SK-N-SH (cell line): ENCODE data around the gene NIBAN1. TPM values are rescaled to one million over a fixed set of nuclear protein-coding genes. Genes with fewer than 3 reads are reported as not detected.
A peak's percentile ranks its signal among the peaks of the same experiment; 100 is the strongest.

ENCODE experiments used
- CTCF ChIA-PET: fragments of 300-600, 350-600 bp; formaldehyde crosslinking; extraction: SDS; loops from one replicate; lab custom pipeline; 2021; lab: Yijun Ruan, JAX
- POLR2A ChIA-PET: fragments of 350-600 bp; sonication (Branson Sonifier 250); formaldehyde crosslinking; extraction: SDS; loops from one replicate; lab custom pipeline; 2020; ENCODE audit warnings: antibody characterized with exemption, inconsistent platforms; lab: Yijun Ruan, JAX
- DNase-seq: peaks from one replicate; pipeline ENCODE4 v3.0.0; 2012
- H2AFZ ChIP-seq: fragments of 200-600 bp; sonication (generic); 2 replicates; pipeline ENCODE4 v1.8.1; 2016; ENCODE audit warnings: antibody characterized with exemption, mild to moderate bottlenecking, low read depth
- H3F3A ChIP-seq: fragments of 200-600 bp; sonication (generic); replicated peaks from 2 replicates; pipeline ENCODE3; 2016; ENCODE audit warnings: antibody characterized with exemption, mild to moderate bottlenecking; ENCODE audit not compliant: insufficient read depth
- H3K27ac ChIP-seq, 2 experiments: fragments of 200-500 bp in 1 of 2; fragments of 200-600 bp in 1 of 2; sonication (Bioruptor generic) in 1 of 2; sonication (generic), shearing (Covaris generic) in 1 of 2; 2 replicates each; pipeline versions ENCODE4 v1.5.1 to v1.6.1; 2014 to 2016; ENCODE audit warnings: low read depth in 2 of 2, inconsistent platforms in 1 of 2, low read length in 1 of 2, mild to moderate bottlenecking in 1 of 2, mixed read lengths in 1 of 2
- H3K27me3 ChIP-seq: fragments of 200-600 bp; sonication (generic), shearing (Covaris generic); 2 replicates; pipeline ENCODE4 v1.6.1; 2016; ENCODE audit warnings: mixed run types; ENCODE audit not compliant: insufficient read depth
- H3K36me3 ChIP-seq, 2 experiments: fragments of 200-500 bp in 1 of 2; fragments of 200-600 bp in 1 of 2; sonication (Bioruptor generic) in 1 of 2; sonication (generic) in 1 of 2; replicated peaks in 1 of 2; 2 replicates each; pipeline versions ENCODE3 to v1.5.1; 2014 to 2016; ENCODE audit warnings: low read length in 1 of 2, mild to moderate bottlenecking in 1 of 2; ENCODE audit not compliant: insufficient read depth in 2 of 2, control insufficient read depth in 1 of 2
- H3K4me1 ChIP-seq, 2 experiments: fragments of 200-500 bp in 1 of 2; fragments of 200-600 bp in 1 of 2; sonication (Bioruptor generic) in 1 of 2; sonication (generic), shearing (Covaris generic) in 1 of 2; 2 replicates each; pipeline versions ENCODE4 v1.5.1 to v1.6.1; 2014 to 2016; ENCODE audit warnings: low read depth in 1 of 2, low read length in 1 of 2, mixed run types in 1 of 2; ENCODE audit not compliant: insufficient read depth in 2 of 2, control insufficient read depth in 1 of 2
- H3K4me2 ChIP-seq: fragments of 200-600 bp; sonication (generic), shearing (Covaris generic); 2 replicates; pipeline ENCODE4 v1.6.1; 2017; ENCODE audit warnings: mixed run types
- H3K4me3 ChIP-seq, 2 experiments: fragments of 200-500 bp in 1 of 2; fragments of 200-600 bp in 1 of 2; sonication (Bioruptor generic) in 1 of 2; sonication (generic), shearing (Covaris generic) in 1 of 2; 2 replicates each; pipeline versions ENCODE4 v1.5.1 to v1.8.1; 2014 to 2016; ENCODE audit warnings: low read depth in 2 of 2, inconsistent platforms in 1 of 2, low read length in 1 of 2, mild to moderate bottlenecking in 1 of 2, mixed read lengths in 1 of 2, moderate library complexity in 1 of 2
- H3K79me2 ChIP-seq: fragments of 200-600 bp; sonication (generic); 2 replicates; pipeline ENCODE4 v1.8.1; 2017; ENCODE audit warnings: mild to moderate bottlenecking; ENCODE audit not compliant: insufficient read depth
- H3K9ac ChIP-seq: fragments of 200-600 bp; sonication (generic); 2 replicates; pipeline ENCODE4 v1.6.1; 2017; ENCODE audit warnings: mixed run types
- H3K9me2 ChIP-seq: fragments of 200-600 bp; sonication (generic); 2 replicates; pipeline ENCODE4 v1.6.1; 2017; ENCODE audit warnings: mixed run types
- H3K9me3 ChIP-seq: fragments of 200-600 bp; sonication (generic); 2 replicates; pipeline ENCODE4 v1.6.1; 2017; ENCODE audit warnings: mixed run types, mild to moderate bottlenecking, moderate library complexity
- H4K20me1 ChIP-seq: fragments of 200-600 bp; sonication (generic); 2 replicates; pipeline ENCODE4 v1.6.1; 2017; ENCODE audit warnings: mild to moderate bottlenecking, mixed run types; ENCODE audit not compliant: insufficient read depth
- ELF1 ChIP-seq: IDR thresholded peaks from 2 replicates; pipeline ENCODE4 v1.4.0; 2012
- FOSL2 ChIP-seq: IDR thresholded peaks from 2 replicates; pipeline ENCODE4 v1.4.0; 2012; ENCODE audit warnings: low read depth, mild to moderate bottlenecking, moderate library complexity, borderline replicate concordance
- FOXJ3 ChIP-seq: sonication (generic); formaldehyde crosslinking; IDR thresholded peaks from 2 replicates; pipeline ENCODE4 v1.5.1; 2020; ENCODE audit warnings: mild to moderate bottlenecking, missing genetic modification reagents
- GABPA ChIP-seq: IDR thresholded peaks from 2 replicates; pipeline ENCODE4 v1.4.0; 2012; ENCODE audit warnings: low read depth, mild to moderate bottlenecking
- JUND ChIP-seq: IDR thresholded peaks from 2 replicates; pipeline ENCODE4 v1.4.0; 2012
- MEF2A ChIP-seq: IDR thresholded peaks from 2 replicates; pipeline ENCODE4 v1.4.0; 2012; ENCODE audit warnings: low read depth, borderline replicate concordance
- NFIC ChIP-seq: IDR thresholded peaks from 2 replicates; pipeline ENCODE4 v1.4.0; 2012; ENCODE audit warnings: borderline replicate concordance
- RAD21 ChIP-seq: IDR thresholded peaks from 2 replicates; pipeline ENCODE4 v1.6.1; 2012; ENCODE audit warnings: mild to moderate bottlenecking, low read length
- RXRA ChIP-seq: IDR thresholded peaks from 2 replicates; pipeline ENCODE4 v1.4.0; 2012; ENCODE audit warnings: low read depth, mild to moderate bottlenecking, borderline replicate concordance
- SIN3A ChIP-seq: IDR thresholded peaks from 2 replicates; pipeline ENCODE4 v1.6.1; 2012; ENCODE audit warnings: low read depth, mild to moderate bottlenecking, low read length, moderate library complexity, borderline replicate concordance
- TCF12 ChIP-seq: IDR thresholded peaks from 2 replicates; pipeline ENCODE4 v1.4.0; 2012
- ZBTB33 ChIP-seq: IDR thresholded peaks from 2 replicates; pipeline ENCODE4 v1.4.0; 2012; ENCODE audit warnings: low read depth, borderline replicate concordance
- WGBS: methylation state at CpG from one replicate; pipeline ENCODE4 v1.1.6; 2017; ENCODE audit warnings: low lambda C conversion rate; 5-methylcytosine and 5-hydroxymethylcytosine counted together
- polyA plus RNA-seq, 3 experiments: library from polyadenylated mRNA; depleted of rRNA; stranded (reverse); fragments of >200 nt; gene quantifications; 2 replicates each; pipeline ENCODE4 v1.2.3, GENCODE V29; 2012
- TF ChIP-seq, protein P1 (sequence below): IDR thresholded peaks from 2 replicates; pipeline ENCODE4 v1.4.0; 2012; ENCODE audit warnings: low read depth, borderline replicate concordance
- TF ChIP-seq, protein P2 (sequence below): IDR thresholded peaks from 2 replicates; pipeline ENCODE4 v1.4.0; 2012; ENCODE audit warnings: low read depth
- TF ChIP-seq, protein P3 (sequence below): IDR thresholded peaks from 2 replicates; pipeline ENCODE4; 2012

Gene NIBAN1
- polyA plus RNA-seq, 1 of the 3 experiments (the other 2 are of a cell fraction) = 23.9 TPM

- CTCF ChIA-PET = interaction anchor here (1.2 to 1.4 kb wide), 4 partner anchors 12 to 199 kb away, joined by 3 to 5 read pairs (median 4); no protein-coding TSS in a partner anchor
- 36% methylated on average over 5 of the region's 5 CpGs for WGBS
- H3K27ac ChIP-seq = peak overlapping the region in 1 of 2 experiments; percentile 53; a peak in 3 of 4 replicates
These were observed 3.6 kb downstream of the NIBAN1 start for GRCh38 chr1:184970691-184971161.

DNA sequence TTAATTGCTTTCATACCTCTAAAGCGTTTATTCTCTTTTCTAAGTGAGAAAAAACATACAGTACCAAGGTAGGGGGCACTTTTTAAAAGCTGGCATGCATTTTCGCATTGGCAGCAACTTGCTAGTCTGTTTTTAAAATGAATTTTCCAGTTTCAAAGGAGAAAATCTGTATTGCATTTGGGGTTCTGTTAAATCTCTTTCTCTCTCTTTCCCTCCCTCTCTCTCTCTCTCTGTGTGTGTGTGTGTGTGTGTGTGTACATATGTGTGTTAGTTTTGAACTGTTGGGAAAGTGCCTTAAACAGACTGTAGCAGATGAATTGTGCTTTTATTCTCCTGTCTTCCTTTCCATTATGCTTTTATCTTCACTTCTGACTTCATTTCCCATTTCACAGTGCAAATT lies 7.3 kb downstream of the NIBAN1 start:
- no peak for DNase-seq
- Histone ChIP-seq H3K27ac (peak overlapping the region in 1 of 2 experiments; percentile 2; a peak in 1 of 4 replicates), H3K4me1 (peaks cover 0 to 38% of the 10 kb centered on the region in 2 experiments; a peak in 2 of 4 replicates), H3K27me3 (no peaks in the 10 kb centered on the region), H3K9ac (no peak overlapping the region), H3K4me3 (no peak overlapping the region), H3F3A (no peaks in the 10 kb centered on the region), H3K4me2 (no peak overlapping the region), H4K20me1 (no peaks in the 10 kb centered on the region; the same call in 1 of the 2 replicates), H3K9me3 (no peaks in the 10 kb centered on the region), H2AFZ (no peak overlapping the region), H3K36me3 (peaks cover 0 to 10% of the 10 kb centered on the region in 2 experiments), H3K9me2 (no peaks in the 10 kb centered on the region), H3K79me2 (peaks cover 16% of the 10 kb centered on the region)
- ChIA-PET POLR2A (no interaction called here), CTCF (no interaction called here)
- 89% methylated on average over 2 of the region's 2 CpGs for WGBS
- TF ChIP-seq NFIC = no peak
- no peak for TF ChIP-seq FOXJ3 (CRISPR knock-in tag)
- TF ChIP-seq, protein P1, sequence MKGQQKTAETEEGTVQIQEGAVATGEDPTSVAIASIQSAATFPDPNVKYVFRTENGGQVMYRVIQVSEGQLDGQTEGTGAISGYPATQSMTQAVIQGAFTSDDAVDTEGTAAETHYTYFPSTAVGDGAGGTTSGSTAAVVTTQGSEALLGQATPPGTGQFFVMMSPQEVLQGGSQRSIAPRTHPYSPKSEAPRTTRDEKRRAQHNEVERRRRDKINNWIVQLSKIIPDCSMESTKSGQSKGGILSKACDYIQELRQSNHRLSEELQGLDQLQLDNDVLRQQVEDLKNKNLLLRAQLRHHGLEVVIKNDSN = no peak
- TF ChIP-seq TCF12 = no peak
- no peak for TF ChIP-seq RAD21
- no peak for TF ChIP-seq MEF2A
- TF ChIP-seq ZBTB33 = no peak
- TF ChIP-seq, protein P2, sequence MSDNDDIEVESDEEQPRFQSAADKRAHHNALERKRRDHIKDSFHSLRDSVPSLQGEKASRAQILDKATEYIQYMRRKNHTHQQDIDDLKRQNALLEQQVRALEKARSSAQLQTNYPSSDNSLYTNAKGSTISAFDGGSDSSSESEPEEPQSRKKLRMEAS = no peak

More at GRCh38 chr1:184970691-184971161, 3.6 kb downstream of the NIBAN1 start:
- Histone ChIP-seq H3K9ac (no peak overlapping the region), H3K4me3 (no peak overlapping the region), H2AFZ (no peak overlapping the region), H3K9me3 (no peaks in the 10 kb centered on the region), H4K20me1 (no peaks in the 10 kb centered on the region; the same call in 1 of the 2 replicates)
- DNase-seq = no peak
- POLR2A ChIA-PET = no interaction called here
- no peak for TF ChIP-seq ELF1
- no peak for TF ChIP-seq RXRA
- TF ChIP-seq FOSL2 = peak; percentile 69
- TF ChIP-seq, protein P3, sequence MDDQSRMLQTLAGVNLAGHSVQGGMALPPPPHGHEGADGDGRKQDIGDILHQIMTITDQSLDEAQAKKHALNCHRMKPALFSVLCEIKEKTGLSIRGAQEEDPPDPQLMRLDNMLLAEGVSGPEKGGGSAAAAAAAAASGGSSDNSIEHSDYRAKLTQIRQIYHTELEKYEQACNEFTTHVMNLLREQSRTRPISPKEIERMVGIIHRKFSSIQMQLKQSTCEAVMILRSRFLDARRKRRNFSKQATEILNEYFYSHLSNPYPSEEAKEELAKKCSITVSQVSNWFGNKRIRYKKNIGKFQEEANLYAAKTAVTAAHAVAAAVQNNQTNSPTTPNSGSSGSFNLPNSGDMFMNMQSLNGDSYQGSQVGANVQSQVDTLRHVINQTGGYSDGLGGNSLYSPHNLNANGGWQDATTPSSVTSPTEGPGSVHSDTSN = no peak; the same call in 1 of the 2 replicates
- no peak for TF ChIP-seq GABPA
- TF ChIP-seq SIN3A = no peak
- peak; percentile 60 for TF ChIP-seq JUND
- TF ChIP-seq, all 33 proteins: peak for 2
- no peaks in the 10 kb centered on the region for H3K27me3 ChIP-seq
- H3K4me2 ChIP-seq = peak overlapping the region; percentile 56
- H3K4me1 ChIP-seq = peaks cover 0 to 38% of the 10 kb centered on the region in 2 experiments; a peak in 3 of 4 replicates
- peaks cover 0 to 2% of the 10 kb centered on the region in 2 experiments for H3K36me3 ChIP-seq
- H3F3A ChIP-seq = peaks cover 9% of the 10 kb centered on the region
- H3K79me2 ChIP-seq = peaks cover 16% of the 10 kb centered on the region
- no peaks in the 10 kb centered on the region for H3K9me2 ChIP-seq
